SK-N-SH (cell line): ENCODE measurements around the gene A4GALT. TPM values are rescaled to one million over a fixed set of nuclear protein-coding genes. Genes with fewer than 3 reads are reported as not detected.

Source experiments
- CTCF ChIA-PET: fragments of 300-600, 350-600 bp; formaldehyde crosslinking; extraction: SDS; loops from one replicate; lab custom pipeline; 2021; lab: Yijun Ruan, JAX
- POLR2A ChIA-PET: fragments of 350-600 bp; sonication (Branson Sonifier 250); formaldehyde crosslinking; extraction: SDS; loops from one replicate; lab custom pipeline; 2020; ENCODE audit warnings: antibody characterized with exemption, inconsistent platforms; lab: Yijun Ruan, JAX
- DNase-seq: peaks from one replicate; pipeline ENCODE4 v3.0.0; 2012
- H2AFZ ChIP-seq: fragments of 200-600 bp; sonication (generic); 2 replicates; pipeline ENCODE4 v1.8.1; 2016; ENCODE audit warnings: antibody characterized with exemption, mild to moderate bottlenecking, low read depth
- H3F3A ChIP-seq: fragments of 200-600 bp; sonication (generic); replicated peaks from 2 replicates; pipeline ENCODE3; 2016; ENCODE audit warnings: antibody characterized with exemption, mild to moderate bottlenecking; ENCODE audit not compliant: insufficient read depth
- H3K27ac ChIP-seq, 2 experiments: fragments of 200-500 bp in 1 of 2; fragments of 200-600 bp in 1 of 2; sonication (Bioruptor generic) in 1 of 2; sonication (generic), shearing (Covaris generic) in 1 of 2; 2 replicates each; pipeline versions ENCODE4 v1.5.1 to v1.6.1; 2014 to 2016; ENCODE audit warnings: low read depth in 2 of 2, inconsistent platforms in 1 of 2, low read length in 1 of 2, mild to moderate bottlenecking in 1 of 2, mixed read lengths in 1 of 2
- H3K27me3 ChIP-seq: fragments of 200-600 bp; sonication (generic), shearing (Covaris generic); 2 replicates; pipeline ENCODE4 v1.6.1; 2016; ENCODE audit warnings: mixed run types; ENCODE audit not compliant: insufficient read depth
- H3K36me3 ChIP-seq, 2 experiments: fragments of 200-500 bp in 1 of 2; fragments of 200-600 bp in 1 of 2; sonication (Bioruptor generic) in 1 of 2; sonication (generic) in 1 of 2; replicated peaks in 1 of 2; 2 replicates each; pipeline versions ENCODE3 to v1.5.1; 2014 to 2016; ENCODE audit warnings: low read length in 1 of 2, mild to moderate bottlenecking in 1 of 2; ENCODE audit not compliant: insufficient read depth in 2 of 2, control insufficient read depth in 1 of 2
- H3K4me1 ChIP-seq, 2 experiments: fragments of 200-500 bp in 1 of 2; fragments of 200-600 bp in 1 of 2; sonication (Bioruptor generic) in 1 of 2; sonication (generic), shearing (Covaris generic) in 1 of 2; 2 replicates each; pipeline versions ENCODE4 v1.5.1 to v1.6.1; 2014 to 2016; ENCODE audit warnings: low read depth in 1 of 2, low read length in 1 of 2, mixed run types in 1 of 2; ENCODE audit not compliant: insufficient read depth in 2 of 2, control insufficient read depth in 1 of 2
- H3K4me2 ChIP-seq: fragments of 200-600 bp; sonication (generic), shearing (Covaris generic); 2 replicates; pipeline ENCODE4 v1.6.1; 2017; ENCODE audit warnings: mixed run types
- H3K4me3 ChIP-seq, 2 experiments: fragments of 200-500 bp in 1 of 2; fragments of 200-600 bp in 1 of 2; sonication (Bioruptor generic) in 1 of 2; sonication (generic), shearing (Covaris generic) in 1 of 2; 2 replicates each; pipeline versions ENCODE4 v1.5.1 to v1.8.1; 2014 to 2016; ENCODE audit warnings: low read depth in 2 of 2, inconsistent platforms in 1 of 2, low read length in 1 of 2, mild to moderate bottlenecking in 1 of 2, mixed read lengths in 1 of 2, moderate library complexity in 1 of 2
- H3K79me2 ChIP-seq: fragments of 200-600 bp; sonication (generic); 2 replicates; pipeline ENCODE4 v1.8.1; 2017; ENCODE audit warnings: mild to moderate bottlenecking; ENCODE audit not compliant: insufficient read depth
- H3K9ac ChIP-seq: fragments of 200-600 bp; sonication (generic); 2 replicates; pipeline ENCODE4 v1.6.1; 2017; ENCODE audit warnings: mixed run types
- H3K9me2 ChIP-seq: fragments of 200-600 bp; sonication (generic); 2 replicates; pipeline ENCODE4 v1.6.1; 2017; ENCODE audit warnings: mixed run types
- H3K9me3 ChIP-seq: fragments of 200-600 bp; sonication (generic); 2 replicates; pipeline ENCODE4 v1.6.1; 2017; ENCODE audit warnings: mixed run types, mild to moderate bottlenecking, moderate library complexity
- H4K20me1 ChIP-seq: fragments of 200-600 bp; sonication (generic); 2 replicates; pipeline ENCODE4 v1.6.1; 2017; ENCODE audit warnings: mild to moderate bottlenecking, mixed run types; ENCODE audit not compliant: insufficient read depth
- EP300 ChIP-seq, 2 experiments: IDR thresholded peaks; 2 replicates each; pipeline versions ENCODE4 v1.4.0 to v1.6.1; 2012; ENCODE audit warnings: borderline replicate concordance in 1 of 2, low read depth in 1 of 2, low read length in 1 of 2
- FOSL2 ChIP-seq: IDR thresholded peaks from 2 replicates; pipeline ENCODE4 v1.4.0; 2012; ENCODE audit warnings: low read depth, mild to moderate bottlenecking, moderate library complexity, borderline replicate concordance
- GABPA ChIP-seq: IDR thresholded peaks from 2 replicates; pipeline ENCODE4 v1.4.0; 2012; ENCODE audit warnings: low read depth, mild to moderate bottlenecking
- IRF3 ChIP-seq: fragments of 150-350 bp; IDR thresholded peaks from 2 replicates; pipeline ENCODE4 v1.6.1; 2016; ENCODE audit warnings: mild to moderate bottlenecking, low read depth, low read length
- JUND ChIP-seq: IDR thresholded peaks from 2 replicates; pipeline ENCODE4 v1.4.0; 2012
- MXI1 ChIP-seq: IDR thresholded peaks from 2 replicates; pipeline ENCODE4 v1.6.1; 2012; ENCODE audit warnings: mild to moderate bottlenecking, low read depth, low read length, improper control_type of control experiment
- PBX3 ChIP-seq: IDR thresholded peaks from 2 replicates; pipeline ENCODE4; 2012
- REST ChIP-seq: IDR thresholded peaks from 2 replicates; pipeline ENCODE4 v1.6.1; 2012; ENCODE audit warnings: mild to moderate bottlenecking, low read depth, low read length, moderate library complexity
- TAF1 ChIP-seq: IDR thresholded peaks from 2 replicates; pipeline ENCODE4 v1.6.1; 2012; ENCODE audit warnings: low read depth, mild to moderate bottlenecking, low read length, moderate library complexity, borderline replicate concordance
- TCF12 ChIP-seq: IDR thresholded peaks from 2 replicates; pipeline ENCODE4 v1.4.0; 2012
- TEAD4 ChIP-seq: IDR thresholded peaks from 2 replicates; pipeline ENCODE4 v1.4.0; 2012; ENCODE audit warnings: mild to moderate bottlenecking, borderline replicate concordance; ENCODE audit not compliant: insufficient read depth
- WGBS: methylation state at CpG from one replicate; pipeline ENCODE4 v1.1.6; 2017; ENCODE audit warnings: low lambda C conversion rate; 5-methylcytosine and 5-hydroxymethylcytosine counted together
- polyA plus RNA-seq, 3 experiments: library from polyadenylated mRNA; depleted of rRNA; stranded (reverse); fragments of >200 nt; gene quantifications; 2 replicates each; pipeline ENCODE4 v1.2.3, GENCODE V29; 2012

A4GALT gene
- polyA plus RNA-seq, 1 of the 3 experiments (the other 2 are of a cell fraction) = 9.5 TPM

GRCh38 chr22:42717197-42717928, 3.3 kb downstream of the A4GALT start:
- no peaks in the 10 kb centered on the region for H3K9me3 ChIP-seq
- no peaks in the 10 kb centered on the region for H4K20me1 ChIP-seq
- H3K79me2 ChIP-seq = peaks cover 13% of the 10 kb centered on the region; the same call in 1 of the 2 replicates
- H3K4me1 ChIP-seq = no peaks in the 10 kb centered on the region; a peak in 1 of 4 replicates
- H3K27me3 ChIP-seq = no peaks in the 10 kb centered on the region
- 83% methylated on average over 4 of the region's 8 CpGs for WGBS
- H3K36me3 ChIP-seq = no peaks in the 10 kb centered on the region
- no peak overlapping the region for H3K27ac ChIP-seq
- no peak overlapping the region for H3K4me3 ChIP-seq
- POLR2A ChIA-PET = no interaction called here
- no peaks in the 10 kb centered on the region for H3K9me2 ChIP-seq
- no peak overlapping the region for H3K9ac ChIP-seq
- H3K4me2 ChIP-seq = no peak overlapping the region
- no peak for DNase-seq
- TF ChIP-seq TEAD4 = no peak
- no peak for TF ChIP-seq FOSL2
- no peak for TF ChIP-seq PBX3
- no peak for TF ChIP-seq MXI1
- no peak for TF ChIP-seq IRF3
- TF ChIP-seq JUND = no peak
- TF ChIP-seq REST = no peak
- TF ChIP-seq TAF1 = no peak
- TF ChIP-seq GABPA = no peak
- TF ChIP-seq TCF12 = no peak
- no peak for TF ChIP-seq EP300 (IDR thresholded peaks at IDR 0.05; ENCODE audit: borderline replicate concordance in 1 of 2, low read depth in 1 of 2, low read length in 1 of 2)
- no peak overlapping the region for H2AFZ ChIP-seq
- CTCF ChIA-PET = interaction anchor here (0.6 kb wide), 1 partner anchor 88 kb away, joined by 3 read pairs; no protein-coding TSS in a partner anchor
- no peaks in the 10 kb centered on the region for H3F3A ChIP-seq
